Astrocyte of the spinal cord (primary cell): ENCODE data around the gene SPON1.

ENCODE experiments used
- DNase-seq: peaks from one replicate; pipeline ENCODE4 v3.0.0; 2011; ENCODE audit warnings: low read depth, low spot score
- H3K4me3 ChIP-seq: 2 replicates; pipeline ENCODE4 v1.5.1; 2011; ENCODE audit warnings: low read depth, mild to moderate bottlenecking, low read length, moderate library complexity
- in situ Hi-C: cut with HindIII; loops from 2 replicates; pipeline ENCODE4 v1.10.0; 2017; ENCODE audit warnings: low sequenced_read_pairs
- TF ChIP-seq, protein P1 (sequence below): IDR thresholded peaks from 2 replicates; pipeline ENCODE4 v1.5.1; 2012; ENCODE audit warnings: low read depth, mild to moderate bottlenecking, low read length, inconsistent platforms

SPON1 gene

GRCh38 chr11:14124886-14125285 lies 162.4 kb downstream of the SPON1 start:
- TF ChIP-seq, protein P1, sequence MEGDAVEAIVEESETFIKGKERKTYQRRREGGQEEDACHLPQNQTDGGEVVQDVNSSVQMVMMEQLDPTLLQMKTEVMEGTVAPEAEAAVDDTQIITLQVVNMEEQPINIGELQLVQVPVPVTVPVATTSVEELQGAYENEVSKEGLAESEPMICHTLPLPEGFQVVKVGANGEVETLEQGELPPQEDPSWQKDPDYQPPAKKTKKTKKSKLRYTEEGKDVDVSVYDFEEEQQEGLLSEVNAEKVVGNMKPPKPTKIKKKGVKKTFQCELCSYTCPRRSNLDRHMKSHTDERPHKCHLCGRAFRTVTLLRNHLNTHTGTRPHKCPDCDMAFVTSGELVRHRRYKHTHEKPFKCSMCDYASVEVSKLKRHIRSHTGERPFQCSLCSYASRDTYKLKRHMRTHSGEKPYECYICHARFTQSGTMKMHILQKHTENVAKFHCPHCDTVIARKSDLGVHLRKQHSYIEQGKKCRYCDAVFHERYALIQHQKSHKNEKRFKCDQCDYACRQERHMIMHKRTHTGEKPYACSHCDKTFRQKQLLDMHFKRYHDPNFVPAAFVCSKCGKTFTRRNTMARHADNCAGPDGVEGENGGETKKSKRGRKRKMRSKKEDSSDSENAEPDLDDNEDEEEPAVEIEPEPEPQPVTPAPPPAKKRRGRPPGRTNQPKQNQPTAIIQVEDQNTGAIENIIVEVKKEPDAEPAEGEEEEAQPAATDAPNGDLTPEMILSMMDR, result no peak
- no peak for DNase-seq
- in situ Hi-C loops, result no loop called here
- H3K4me3 ChIP-seq, result no peak overlapping the region

DNA sequence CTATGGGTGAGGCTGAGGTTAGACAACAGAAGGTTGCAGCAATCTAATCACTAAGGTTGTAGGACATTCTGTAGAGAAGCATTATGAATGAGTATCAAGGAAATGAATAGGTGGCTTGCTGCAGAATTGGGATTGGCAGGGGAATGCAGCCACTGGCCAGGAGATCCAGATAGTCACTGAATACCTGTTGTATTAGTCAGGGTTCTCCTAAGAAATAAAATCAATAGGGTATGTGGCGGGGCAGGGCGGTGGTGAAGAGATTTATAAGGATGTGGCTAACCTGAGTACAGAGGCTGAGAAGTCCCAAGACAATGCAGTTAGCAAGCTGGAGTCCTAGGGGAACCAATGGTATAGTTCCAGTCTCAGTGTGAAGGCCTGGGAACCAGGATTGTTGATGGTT lies 163.0 kb downstream of the SPON1 start:
- DNase-seq, result no peak
- in situ Hi-C loops, result no loop called here
- TF ChIP-seq, protein P1, result no peak
- no peak overlapping the region for H3K4me3 ChIP-seq

DNA sequence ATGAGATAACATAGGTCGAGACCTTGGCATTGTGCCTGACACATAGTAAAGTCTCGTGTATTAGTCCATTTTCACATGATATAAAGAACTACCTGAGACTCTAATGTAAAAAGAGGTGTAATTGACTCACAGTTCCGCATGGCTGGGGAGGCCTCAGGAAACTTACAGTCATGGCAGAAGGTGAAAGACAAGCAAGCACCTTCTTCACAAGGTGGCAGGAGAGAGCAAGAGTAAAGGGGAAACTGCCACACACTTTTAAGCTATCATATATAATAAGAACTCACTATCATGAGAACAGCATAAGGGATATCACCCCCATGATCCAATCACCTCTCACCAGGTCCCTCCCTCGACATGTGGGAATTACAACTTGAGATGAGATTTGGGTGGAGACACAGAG lies 165.2 kb downstream of the SPON1 start:
- TF ChIP-seq, protein P1, result no peak
- DNase-seq, result no peak

GRCh38 chr11:14132312-14132711 lies 169.8 kb downstream of the SPON1 start:
- DNase-seq, result no peak
- TF ChIP-seq, protein P1, result no peak
- in situ Hi-C loops, result no loop called here
- H3K4me3 ChIP-seq, result no peak overlapping the region

More for the DNA sequence above, 165.2 kb downstream of the SPON1 start:
- in situ Hi-C loops, result no loop called here
- H3K4me3 ChIP-seq, result no peak overlapping the region

GRCh38 chr11:14133381-14133780 lies 170.9 kb downstream of the SPON1 start:
- H3K4me3 ChIP-seq, result no peak overlapping the region
- DNase-seq, result no peak
- TF ChIP-seq, protein P1, result no peak
- in situ Hi-C loops, result no loop called here

GRCh38 chr11:14136561-14136960 lies 174.0 kb downstream of the SPON1 start:
- in situ Hi-C loops, result no loop called here
- DNase-seq, result no peak
- no peak overlapping the region for H3K4me3 ChIP-seq

More at GRCh38 chr11:14136561-14136960, 174.0 kb downstream of the SPON1 start:
- TF ChIP-seq, protein P1, result no peak
